ENCODE data around the gene FZD4.
A peak's percentile ranks its signal among the peaks of the same experiment; 100 is the strongest.

The FZD4 gene

GRCh38 chr11:86906198-86906597 is 49.0 kb downstream of the FZD4 start:
- DNase-seq: no peak

- peak in 1 of 5 experiments; percentile 9 for DNase-seq
Observed at GRCh38 chr11:86905252-86905651, 49.9 kb downstream of the FZD4 start.

GRCh38 chr11:86904001-86904400 is 51.2 kb downstream of the FZD4 start:
- DNase-seq: no peak

- no peak for DNase-seq
Observed at GRCh38 chr11:86902345-86902744, 52.9 kb downstream of the FZD4 start.

GRCh38 chr11:86901599-86901998 is 53.6 kb downstream of the FZD4 start:
- no peak for DNase-seq

GRCh38 chr11:86900162-86900561 is 55.0 kb downstream of the FZD4 start:
- no peak for DNase-seq

GRCh38 chr11:86898689-86899088 is 56.5 kb downstream of the FZD4 start:
- no peak for DNase-seq

- DNase-seq: no peak
Observed at GRCh38 chr11:86896441-86896841, 58.8 kb downstream of the FZD4 start.

Data from T-helper 2 cell (primary cell).